ENCODE measurements around the gene DLGAP4. TPM values are rescaled to one million over a fixed set of nuclear protein-coding genes. Genes with fewer than 3 reads are reported as not detected.

Gene DLGAP4
- total and polyA plus RNA-seq, 10 donors = 12.0 to 60.9 (median 45.9) TPM

DNA sequence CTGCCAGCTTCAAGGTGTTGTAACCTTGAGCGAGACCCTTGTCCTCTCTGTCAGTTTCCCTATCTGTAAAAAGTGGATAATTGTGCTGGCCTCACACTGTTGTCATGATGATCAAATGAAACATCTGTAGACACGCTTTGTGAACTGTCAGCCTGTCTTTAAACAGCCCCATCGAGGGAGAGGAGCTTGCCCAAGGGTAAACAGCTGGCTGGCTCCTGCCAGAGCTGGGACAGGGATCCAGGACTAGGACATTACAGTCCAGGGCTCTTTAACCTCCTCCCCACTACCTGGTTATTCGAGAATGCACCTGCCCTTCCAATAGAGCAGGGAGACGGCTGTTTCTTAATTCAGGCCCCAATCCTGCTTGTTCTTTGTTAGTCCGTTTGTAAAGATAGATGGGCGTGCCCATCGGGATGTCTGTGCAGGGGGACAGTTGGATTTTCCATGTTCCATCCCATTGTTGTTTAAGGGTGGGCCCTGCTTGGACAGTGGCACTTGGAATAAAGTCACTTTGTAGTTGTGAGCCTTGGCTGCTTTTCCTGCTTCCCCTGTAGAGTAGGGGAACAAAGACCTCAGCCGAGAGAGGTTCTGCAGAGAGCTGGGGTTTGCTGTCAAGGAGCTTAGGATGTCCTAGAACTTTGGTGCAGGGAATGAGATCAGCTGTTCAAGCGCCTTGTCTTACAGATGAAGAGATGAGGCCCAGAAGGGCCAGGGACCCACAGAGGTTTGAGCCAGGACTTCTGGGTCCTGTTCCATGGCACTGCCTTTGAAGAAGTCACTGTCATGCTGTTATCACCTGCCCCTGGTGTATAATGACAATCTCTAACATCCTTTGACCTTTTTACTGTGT, 157.3 kb downstream of the DLGAP4 start:
- peak overlapping the region in 7 of 8 donors; percentile 62 to 80 (median 68) for H3K4me3 ChIP-seq
- no peak for DNase-seq
- H3K27me3 ChIP-seq (replicated peaks in 1 of 7) = no peaks in the 10 kb centered on the region
- peak overlapping the region; percentile 76 to 97 (median 91) for H3K27ac ChIP-seq
- H3K4me1 ChIP-seq = peaks cover 53 to 75% (median 74%) of the 10 kb centered on the region in 6 donors
- intact Hi-C loops (cut with DNase I; ENCODE audit: low total_unique reads) = no loop called here
- TF ChIP-seq, protein P1, sequence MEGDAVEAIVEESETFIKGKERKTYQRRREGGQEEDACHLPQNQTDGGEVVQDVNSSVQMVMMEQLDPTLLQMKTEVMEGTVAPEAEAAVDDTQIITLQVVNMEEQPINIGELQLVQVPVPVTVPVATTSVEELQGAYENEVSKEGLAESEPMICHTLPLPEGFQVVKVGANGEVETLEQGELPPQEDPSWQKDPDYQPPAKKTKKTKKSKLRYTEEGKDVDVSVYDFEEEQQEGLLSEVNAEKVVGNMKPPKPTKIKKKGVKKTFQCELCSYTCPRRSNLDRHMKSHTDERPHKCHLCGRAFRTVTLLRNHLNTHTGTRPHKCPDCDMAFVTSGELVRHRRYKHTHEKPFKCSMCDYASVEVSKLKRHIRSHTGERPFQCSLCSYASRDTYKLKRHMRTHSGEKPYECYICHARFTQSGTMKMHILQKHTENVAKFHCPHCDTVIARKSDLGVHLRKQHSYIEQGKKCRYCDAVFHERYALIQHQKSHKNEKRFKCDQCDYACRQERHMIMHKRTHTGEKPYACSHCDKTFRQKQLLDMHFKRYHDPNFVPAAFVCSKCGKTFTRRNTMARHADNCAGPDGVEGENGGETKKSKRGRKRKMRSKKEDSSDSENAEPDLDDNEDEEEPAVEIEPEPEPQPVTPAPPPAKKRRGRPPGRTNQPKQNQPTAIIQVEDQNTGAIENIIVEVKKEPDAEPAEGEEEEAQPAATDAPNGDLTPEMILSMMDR (IDR thresholded peaks at IDR 0.05 in 8 of 11, conservative IDR thresholded peaks at IDR 0.05 in 3 of 11) = no peak
- no peak for TF ChIP-seq POLR2A (IDR thresholded peaks at IDR 0.05)
- TF ChIP-seq POLR2AphosphoS5 (IDR thresholded peaks at IDR 0.05) = no peak
- H3K36me3 ChIP-seq = peaks cover 0 to 8% (median 0%) of the 10 kb centered on the region in 6 donors
- WGBS, 5 donors = 54 to 80% (median 61%) methylated on average over 10 of the region's 10 CpGs
- H3K9me3 ChIP-seq = no peaks in the 10 kb centered on the region

DNA sequence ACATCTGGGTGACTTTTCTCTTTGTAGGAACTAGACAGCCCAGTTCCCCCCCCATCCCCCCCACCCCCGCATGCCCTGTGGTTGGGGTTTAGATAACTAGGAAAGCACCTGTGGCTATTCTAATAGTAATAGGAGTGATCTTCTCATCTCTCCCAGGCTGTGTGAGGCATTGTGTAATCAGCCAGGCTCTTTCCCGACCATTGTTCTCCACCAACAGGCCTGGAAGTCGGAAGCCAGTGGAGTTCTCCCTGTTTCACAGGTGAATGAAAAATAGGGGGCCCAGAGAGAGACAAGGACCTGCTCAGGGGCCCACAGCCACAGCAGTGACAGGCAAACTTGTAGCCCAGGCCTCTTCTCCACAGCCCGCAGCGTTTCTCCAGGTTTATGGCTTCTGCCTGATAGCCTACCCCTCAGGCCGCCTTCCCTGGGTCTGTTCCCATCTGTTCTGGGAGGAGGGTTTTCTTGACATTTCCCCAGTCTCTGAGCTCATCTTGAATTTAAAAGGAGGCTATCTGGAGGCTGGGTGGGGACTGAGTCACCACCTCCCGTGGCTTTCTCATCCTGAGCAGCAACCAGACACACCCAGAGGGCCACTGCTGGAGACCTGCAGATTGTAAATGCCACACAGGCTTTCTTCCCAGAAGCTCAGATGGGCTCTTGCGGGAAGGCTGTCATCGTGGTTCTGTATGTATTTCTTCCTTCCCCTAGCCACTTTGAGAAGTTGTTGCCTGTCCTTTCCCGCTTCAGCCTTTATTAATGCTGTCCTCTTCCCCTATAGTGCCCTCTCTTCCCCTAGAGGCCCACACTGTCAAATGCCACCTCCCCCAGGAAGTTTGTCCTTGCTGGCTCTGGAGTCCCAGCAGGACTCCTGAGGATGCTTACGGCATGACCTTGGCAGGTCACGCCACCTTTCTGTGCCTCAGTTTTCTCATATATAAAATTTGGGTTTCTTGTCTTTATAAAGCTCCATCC, 159.3 kb downstream of the DLGAP4 start:
- Histone ChIP-seq H3K27ac (peak overlapping the region in 7 of 8 donors; percentile 27 to 97 (median 47)), H3K4me1 (peaks cover 71 to 93% (median 91%) of the 10 kb centered on the region in 6 donors), H3K4me3 (no peak overlapping the region), H3K27me3 (replicated peaks in 1 of 7) (no peaks in the 10 kb centered on the region), H3K36me3 (peaks cover 0 to 8% (median 0%) of the 10 kb centered on the region in 6 donors), H3K9me3 (no peaks in the 10 kb centered on the region)
- DNase-seq = no peak
- WGBS, 5 donors = 61 to 68% (median 65%) methylated on average over 12 of the region's 12 CpGs
- intact Hi-C loops (cut with DNase I; ENCODE audit: low total_unique reads) = no loop called here
- TF ChIP-seq POLR2A (IDR thresholded peaks at IDR 0.05) = no peak
- TF ChIP-seq, protein P1 (IDR thresholded peaks at IDR 0.05 in 8 of 11, conservative IDR thresholded peaks at IDR 0.05 in 3 of 11) = no peak

DNA sequence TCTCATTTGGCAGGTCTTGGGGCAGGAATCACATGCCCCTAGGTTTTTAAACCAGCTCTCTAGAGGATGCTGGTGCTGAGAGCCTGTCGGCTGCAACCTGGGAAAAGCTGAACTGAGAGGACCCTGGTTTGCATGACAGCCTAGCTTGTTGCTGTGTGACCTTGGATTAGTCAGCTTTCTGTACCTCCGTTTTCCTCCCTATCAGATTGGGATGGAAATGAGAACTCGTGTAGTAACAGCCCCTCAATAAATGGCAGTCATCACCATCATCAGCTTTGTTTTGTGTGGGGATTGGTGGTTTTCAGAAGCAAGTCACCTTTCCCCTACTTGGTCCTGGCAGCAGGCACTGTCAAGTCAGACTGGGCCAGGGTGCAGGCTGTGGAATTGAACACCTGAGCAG, 159.9 kb downstream of the DLGAP4 start:
- 42 to 77% (median 67%) methylated on average over 3 of the region's 3 CpGs for WGBS, 5 donors
- intact Hi-C loops (cut with DNase I; ENCODE audit: low total_unique reads) = no loop called here
- no peaks in the 10 kb centered on the region for H3K9me3 ChIP-seq
- peaks cover 0 to 8% (median 0%) of the 10 kb centered on the region in 6 donors for H3K36me3 ChIP-seq
- H3K4me1 ChIP-seq = peaks cover 71 to 94% (median 92%) of the 10 kb centered on the region in 6 donors
- no peak for DNase-seq
- peak overlapping the region in 7 of 8 donors; percentile 27 to 97 (median 47) for H3K27ac ChIP-seq
- H3K4me3 ChIP-seq = no peak overlapping the region
- TF ChIP-seq, protein P1 (IDR thresholded peaks at IDR 0.05 in 8 of 11, conservative IDR thresholded peaks at IDR 0.05 in 3 of 11) = no peak
- TF ChIP-seq POLR2A (IDR thresholded peaks at IDR 0.05) = no peak
- TF ChIP-seq POLR2AphosphoS5 (IDR thresholded peaks at IDR 0.05) = no peak
- no peaks in the 10 kb centered on the region for H3K27me3 ChIP-seq (replicated peaks in 1 of 7)
